Neural cell (in vitro differentiated cells): ENCODE data around the gene SPAG7. TPM values are rescaled to one million over a fixed set of nuclear protein-coding genes. Genes with fewer than 3 reads are reported as not detected.

Source experiments
- H2AFZ ChIP-seq: fragments of 200-600, 300-800 bp; sonication (generic), shearing (Covaris generic); 2 replicates; pipeline ENCODE4 v1.6.0; 2014; ENCODE audit warnings: low read depth, mild to moderate bottlenecking, antibody characterized with exemption, low read length, moderate library complexity
- H3F3A ChIP-seq: fragments of 200-600 bp; shearing (Covaris generic); 2 replicates; pipeline ENCODE4 v1.6.1; 2016; ENCODE audit warnings: mild to moderate bottlenecking, moderate library complexity, mixed read lengths, antibody characterized with exemption, low read length; ENCODE audit not compliant: insufficient read depth, poor library complexity, severe bottlenecking
- H3K27ac ChIP-seq: fragments of 200-600, 300-800 bp; sonication (generic), shearing (Covaris generic); 2 replicates; pipeline ENCODE4 v1.5.1; 2014; ENCODE audit warnings: mild to moderate bottlenecking, low read length, moderate library complexity
- H3K27me3 ChIP-seq: fragments of 300-800, 200-600 bp; sonication (generic), shearing (Covaris generic); 2 replicates; pipeline ENCODE4 v1.6.0; 2014; ENCODE audit warnings: mild to moderate bottlenecking, low read depth, low read length, moderate library complexity; ENCODE audit not compliant: insufficient read depth
- H3K36me3 ChIP-seq: fragments of 300-800, 200-600 bp; sonication (generic), shearing (Covaris generic); 2 replicates; pipeline ENCODE4 v1.5.1; 2014; ENCODE audit warnings: mild to moderate bottlenecking, antibody characterized with exemption, low read length, moderate library complexity; ENCODE audit not compliant: insufficient read depth
- H3K4me2 ChIP-seq: fragments of 300-800, 200-600 bp; sonication (generic), shearing (Covaris generic); 2 replicates; pipeline ENCODE4 v1.6.0; 2014; ENCODE audit warnings: mild to moderate bottlenecking, low read length
- H3K4me3 ChIP-seq: fragments of 300-800, 200-600 bp; sonication (generic), shearing (Covaris generic); 2 replicates; pipeline ENCODE4 v1.5.1; 2014; ENCODE audit warnings: mild to moderate bottlenecking, low read length, moderate library complexity
- H3K79me2 ChIP-seq: fragments of 200-600 bp; shearing (Covaris generic); replicated peaks from 2 replicates; pipeline ENCODE4 v1.6.0; 2014; ENCODE audit warnings: mild to moderate bottlenecking, low read length, moderate library complexity; ENCODE audit not compliant: insufficient read depth
- H3K9ac ChIP-seq: fragments of 300-800, 200-600 bp; sonication (generic), shearing (Covaris generic); 2 replicates; pipeline ENCODE4 v1.6.1; 2016; ENCODE audit warnings: mild to moderate bottlenecking, low read length, mixed read lengths
- H3K9me2 ChIP-seq: fragments of 200-600 bp; shearing (Covaris generic); 2 replicates; pipeline ENCODE4 v1.6.1; 2016; ENCODE audit warnings: mild to moderate bottlenecking, low read length, mixed read lengths; ENCODE audit not compliant: insufficient read depth
- H3K9me3 ChIP-seq: fragments of 200-600, 300-800 bp; sonication (generic), shearing (Covaris generic); 2 replicates; pipeline ENCODE4 v1.6.1; 2016; ENCODE audit warnings: mild to moderate bottlenecking, mixed run types, low read length, moderate library complexity, mixed read lengths
- H4K20me1 ChIP-seq: fragments of 200-600 bp; shearing (Covaris generic); 2 replicates; pipeline ENCODE4 v1.6.1; 2016; ENCODE audit warnings: mild to moderate bottlenecking, mixed run types; ENCODE audit not compliant: insufficient read depth
- CTCF ChIP-seq: fragments of 450-650 bp; IDR thresholded peaks from 2 replicates; pipeline ENCODE4 v1.5.1; 2014; ENCODE audit warnings: antibody characterized with exemption, mild to moderate bottlenecking, moderate library complexity; ENCODE audit not compliant: poor library complexity, severe bottlenecking
- EP300 ChIP-seq: fragments of 450-650 bp; conservative IDR thresholded peaks from 2 replicates; pipeline ENCODE4 v1.6.1; 2014; ENCODE audit warnings: antibody characterized with exemption, mild to moderate bottlenecking, moderate library complexity; ENCODE audit not compliant: poor library complexity, severe bottlenecking
- EZH2 ChIP-seq: fragments of 200-600, 300-800 bp; shearing (Covaris generic), sonication (generic); IDR thresholded peaks from 2 replicates; pipeline ENCODE4 v1.6.1; 2014; ENCODE audit warnings: antibody characterized with exemption, low read length, borderline replicate concordance, mild to moderate bottlenecking; ENCODE audit not compliant: insufficient read depth, poor library complexity, severe bottlenecking
- MXI1 ChIP-seq: fragments of 450-650 bp; conservative IDR thresholded peaks from 2 replicates; pipeline ENCODE4 v1.6.1; 2014; ENCODE audit warnings: antibody characterized with exemption, mild to moderate bottlenecking; ENCODE audit not compliant: poor library complexity, severe bottlenecking
- POLR2AphosphoS5 ChIP-seq: IDR thresholded peaks from 2 replicates; pipeline ENCODE4 v1.6.1; 2012
- RAD21 ChIP-seq: fragments of 450-650 bp; conservative IDR thresholded peaks from 2 replicates; pipeline ENCODE4 v1.6.1; 2014; ENCODE audit warnings: antibody characterized with exemption, mild to moderate bottlenecking, moderate library complexity
- REST ChIP-seq: IDR thresholded peaks from 2 replicates; pipeline ENCODE4 v1.6.1; 2012; ENCODE audit warnings: borderline replicate concordance
- SMC3 ChIP-seq: fragments of 450-650 bp; conservative IDR thresholded peaks from 2 replicates; pipeline ENCODE4 v1.6.1; 2014; ENCODE audit warnings: antibody characterized with exemption, mild to moderate bottlenecking, moderate library complexity; ENCODE audit not compliant: poor library complexity
- TAF1 ChIP-seq: IDR thresholded peaks from 2 replicates; pipeline ENCODE4 v1.6.1; 2012; ENCODE audit warnings: low read depth
- polyA plus RNA-seq: library from polyadenylated mRNA; depleted of rRNA; stranded (reverse); fragments of >200 nt; gene quantifications from 2 replicates; pipeline ENCODE4 v1.2.3, GENCODE V29; 2014

Gene SPAG7
- polyA plus RNA-seq, 1 donor from 2014 or later, result 66.4 TPM

- H3K9me2 ChIP-seq, result no peaks in the 10 kb centered on the region
These were observed 7.2 kb downstream of the SPAG7 start for GRCh38 chr17:4960279-4960922.

More at GRCh38 chr17:4960279-4960922, 7.2 kb downstream of the SPAG7 start:
- Histone ChIP-seq H3K79me2 (no peaks in the 10 kb centered on the region), H3K27me3 (no peaks in the 10 kb centered on the region), H3K27ac (no peak overlapping the region), H2AFZ (no peak overlapping the region), H3K36me3 (no peaks in the 10 kb centered on the region), H3F3A (no peaks in the 10 kb centered on the region), H3K9me3 (no peaks in the 10 kb centered on the region), H3K4me3 (no peak overlapping the region), H4K20me1 (no peaks in the 10 kb centered on the region), H3K4me2 (no peak overlapping the region), H3K9ac (no peak overlapping the region)
- TF ChIP-seq RAD21, result no peak
- no peak for TF ChIP-seq TAF1
- no peak for TF ChIP-seq REST
- no peak for TF ChIP-seq SMC3
- no peak for TF ChIP-seq EZH2
- TF ChIP-seq MXI1, result no peak
- no peak for TF ChIP-seq CTCF
- TF ChIP-seq EP300, result no peak
- no peak for TF ChIP-seq POLR2AphosphoS5
